ES-I3 (cell line): ENCODE measurements around the gene PPP4R1.

Source experiments
- H3K36me3 ChIP-seq: 2 replicates; pipeline ENCODE4 v1.6.1; 2013; ENCODE audit warnings: mild to moderate bottlenecking, low read length, control low read depth, moderate library complexity; ENCODE audit not compliant: insufficient read depth
- H3K4me1 ChIP-seq: 2 replicates; pipeline ENCODE4 v1.6.1; 2013; ENCODE audit warnings: mild to moderate bottlenecking, control low read depth, low read length; ENCODE audit not compliant: insufficient read depth
- H3K9ac ChIP-seq: 2 replicates; pipeline ENCODE4 v1.6.1; 2013; ENCODE audit warnings: low read depth, mild to moderate bottlenecking, low read length, moderate library complexity
- H3K9me3 ChIP-seq: 2 replicates; pipeline ENCODE4 v1.6.1; 2013; ENCODE audit warnings: mild to moderate bottlenecking, low read length, moderate library complexity; ENCODE audit not compliant: control insufficient read depth, insufficient read depth

The PPP4R1 gene

GRCh38 chr18:9596226-9596625, 18.1 kb downstream of the PPP4R1 start:
- Histone ChIP-seq H3K9me3 (no peaks in the 10 kb centered on the region), H3K9ac (no peak overlapping the region), H3K36me3 (no peaks in the 10 kb centered on the region), H3K4me1 (no peaks in the 10 kb centered on the region; the same call in 1 of the 2 replicates)

- peaks cover 9% of the 10 kb centered on the region; the same call in 1 of the 2 replicates for H3K36me3 ChIP-seq
- no peaks in the 10 kb centered on the region; the same call in 1 of the 2 replicates for H3K4me1 ChIP-seq
- H3K9me3 ChIP-seq = no peaks in the 10 kb centered on the region
- no peak overlapping the region for H3K9ac ChIP-seq
Observed at GRCh38 chr18:9594823-9595596, 19.3 kb downstream of the PPP4R1 start.

- peaks cover 25% of the 10 kb centered on the region for H3K36me3 ChIP-seq
Observed at GRCh38 chr18:9587924-9588323, 26.4 kb downstream of the PPP4R1 start.

GRCh38 chr18:9586814-9587213, 27.5 kb downstream of the PPP4R1 start:
- H3K9me3 ChIP-seq = no peaks in the 10 kb centered on the region
- H3K36me3 ChIP-seq = peaks cover 25% of the 10 kb centered on the region
- H3K4me1 ChIP-seq = no peaks in the 10 kb centered on the region
- no peak overlapping the region for H3K9ac ChIP-seq

More at GRCh38 chr18:9587924-9588323, 26.4 kb downstream of the PPP4R1 start:
- Histone ChIP-seq H3K4me1 (no peaks in the 10 kb centered on the region), H3K9me3 (no peaks in the 10 kb centered on the region), H3K9ac (no peak overlapping the region)

- Histone ChIP-seq H3K9ac (no peak overlapping the region), H3K9me3 (no peaks in the 10 kb centered on the region; the same call in 1 of the 2 replicates), H3K4me1 (peaks cover 8% of the 10 kb centered on the region), H3K36me3 (peaks cover 7% of the 10 kb centered on the region)
Observed at GRCh38 chr18:9581667-9582066, 32.7 kb downstream of the PPP4R1 start.

- peaks cover 18% of the 10 kb centered on the region for H3K4me1 ChIP-seq
- H3K9ac ChIP-seq = no peak overlapping the region
- peaks cover 3% of the 10 kb centered on the region; the same call in 1 of the 2 replicates for H3K36me3 ChIP-seq
- no peaks in the 10 kb centered on the region; the same call in 1 of the 2 replicates for H3K9me3 ChIP-seq
Observed at GRCh38 chr18:9578306-9578705, 36.1 kb downstream of the PPP4R1 start.

- Histone ChIP-seq H3K36me3 (peaks cover 3% of the 10 kb centered on the region; the same call in 1 of the 2 replicates), H3K9me3 (no peaks in the 10 kb centered on the region; the same call in 1 of the 2 replicates), H3K9ac (no peak overlapping the region), H3K4me1 (peaks cover 18% of the 10 kb centered on the region)
Observed at GRCh38 chr18:9577361-9577760, 37.0 kb downstream of the PPP4R1 start.

- Histone ChIP-seq H3K9me3 (no peaks in the 10 kb centered on the region), H3K4me1 (peaks cover 18% of the 10 kb centered on the region), H3K9ac (no peak overlapping the region), H3K36me3 (peaks cover 8% of the 10 kb centered on the region)
Observed at GRCh38 chr18:9575558-9575957, 38.8 kb downstream of the PPP4R1 start.

GRCh38 chr18:9574473-9575115, 39.8 kb downstream of the PPP4R1 start:
- peaks cover 18% of the 10 kb centered on the region for H3K4me1 ChIP-seq
- no peaks in the 10 kb centered on the region for H3K9me3 ChIP-seq
- no peak overlapping the region for H3K9ac ChIP-seq
- peaks cover 13% of the 10 kb centered on the region for H3K36me3 ChIP-seq

GRCh38 chr18:9571546-9571945, 42.8 kb downstream of the PPP4R1 start:
- Histone ChIP-seq H3K36me3 (peaks cover 13% of the 10 kb centered on the region), H3K9me3 (no peaks in the 10 kb centered on the region), H3K9ac (no peak overlapping the region)

GRCh38 chr18:9570255-9570654, 44.1 kb downstream of the PPP4R1 start:
- H3K4me1 ChIP-seq = peaks cover 4% of the 10 kb centered on the region; the same call in 1 of the 2 replicates
- no peaks in the 10 kb centered on the region for H3K9me3 ChIP-seq
- H3K9ac ChIP-seq = no peak overlapping the region
- H3K36me3 ChIP-seq = peaks cover 13% of the 10 kb centered on the region

More at GRCh38 chr18:9571546-9571945, 42.8 kb downstream of the PPP4R1 start:
- peaks cover 11% of the 10 kb centered on the region; the same call in 1 of the 2 replicates for H3K4me1 ChIP-seq

- H3K36me3 ChIP-seq = peaks cover 13% of the 10 kb centered on the region
- no peaks in the 10 kb centered on the region for H3K9me3 ChIP-seq
- H3K4me1 ChIP-seq = no peaks in the 10 kb centered on the region
- H3K9ac ChIP-seq = no peak overlapping the region
Observed at GRCh38 chr18:9569178-9569577, 45.2 kb downstream of the PPP4R1 start.

- H3K36me3 ChIP-seq = peaks cover 19% of the 10 kb centered on the region
- no peak overlapping the region for H3K9ac ChIP-seq
- no peaks in the 10 kb centered on the region for H3K4me1 ChIP-seq
- H3K9me3 ChIP-seq = no peaks in the 10 kb centered on the region
Observed at GRCh38 chr18:9568186-9568585, 46.2 kb downstream of the PPP4R1 start.

GRCh38 chr18:9565407-9565806, 49.0 kb downstream of the PPP4R1 start:
- Histone ChIP-seq H3K4me1 (no peaks in the 10 kb centered on the region), H3K36me3 (peaks cover 17% of the 10 kb centered on the region), H3K9me3 (no peaks in the 10 kb centered on the region), H3K9ac (no peak overlapping the region)

- H3K4me1 ChIP-seq = no peaks in the 10 kb centered on the region
- H3K9me3 ChIP-seq = no peaks in the 10 kb centered on the region
- no peak overlapping the region for H3K9ac ChIP-seq
- peaks cover 14% of the 10 kb centered on the region; the same call in 1 of the 2 replicates for H3K36me3 ChIP-seq
Observed at GRCh38 chr18:9563331-9563730, 51.0 kb downstream of the PPP4R1 start.
